Loucy (cell line): ENCODE results near the gene SDF4.
A peak's percentile ranks its signal among the peaks of the same experiment; 100 is the strongest.

ENCODE experiments used
- H2AFZ ChIP-seq: fragments of 200-600 bp; sonication (generic); 2 replicates; pipeline ENCODE4 v1.6.0; 2016; ENCODE audit warnings: antibody characterized with exemption, mild to moderate bottlenecking, low read length, moderate library complexity
- H3F3A ChIP-seq: fragments of 200-600 bp; 2 replicates; pipeline ENCODE4 v1.6.0; 2016; ENCODE audit warnings: antibody characterized with exemption, low read depth, mild to moderate bottlenecking
- H3K27me3 ChIP-seq: fragments of 200-600 bp; sonication (generic); 2 replicates; pipeline ENCODE4 v1.6.1; 2014; ENCODE audit warnings: low read length, mild to moderate bottlenecking; ENCODE audit not compliant: insufficient read depth, poor library complexity, severe bottlenecking
- H3K36me3 ChIP-seq: fragments of 200-600 bp; sonication (generic); 2 replicates; pipeline ENCODE4 v1.6.1; 2016; ENCODE audit warnings: low read length; ENCODE audit not compliant: insufficient read depth
- H3K4me1 ChIP-seq: fragments of 200-600 bp; sonication (generic); 2 replicates; pipeline ENCODE4 v1.5.1; 2014; ENCODE audit warnings: low read length, mild to moderate bottlenecking; ENCODE audit not compliant: insufficient read depth, poor library complexity, severe bottlenecking
- H3K4me2 ChIP-seq: fragments of 200-600 bp; sonication (generic); 2 replicates; pipeline ENCODE4 v1.6.0; 2014; ENCODE audit warnings: antibody characterized with exemption, low read length, low read depth, mild to moderate bottlenecking; ENCODE audit not compliant: poor library complexity, severe bottlenecking
- H3K4me3 ChIP-seq: fragments of 200-600 bp; sonication (generic); 2 replicates; pipeline ENCODE4 v1.5.1; 2014; ENCODE audit warnings: low read length, mild to moderate bottlenecking, mixed read lengths; ENCODE audit not compliant: poor library complexity, severe bottlenecking
- H3K79me2 ChIP-seq: fragments of 200-600 bp; sonication (generic); 2 replicates; pipeline ENCODE4 v1.6.1; 2014; ENCODE audit warnings: low read length; ENCODE audit not compliant: insufficient read depth
- H3K9ac ChIP-seq: fragments of 200-600 bp; sonication (generic); 2 replicates; pipeline ENCODE4 v1.6.0; 2014; ENCODE audit warnings: mild to moderate bottlenecking, low read depth, low read length, moderate library complexity; ENCODE audit not compliant: poor library complexity, severe bottlenecking
- H3K9me2 ChIP-seq: fragments of 200-600 bp; sonication (generic); replicated peaks from 2 replicates; pipeline ENCODE4 v1.6.1; 2016; ENCODE audit warnings: low read depth, low read length, mixed read lengths
- H3K9me3 ChIP-seq: fragments of 200-600 bp; sonication (generic); 2 replicates; pipeline ENCODE4 v1.6.1; 2014; ENCODE audit warnings: mild to moderate bottlenecking, antibody characterized with exemption, low read length, low read depth; ENCODE audit not compliant: insufficient read depth
- H4K20me1 ChIP-seq: fragments of 200-600 bp; sonication (generic); 2 replicates; pipeline ENCODE4 v1.6.0; 2014; ENCODE audit warnings: antibody characterized with exemption, low read length, mild to moderate bottlenecking; ENCODE audit not compliant: insufficient read depth, poor library complexity, severe bottlenecking
- EZH2phosphoT487 ChIP-seq: fragments of 200-600 bp; IDR thresholded peaks from 2 replicates; pipeline ENCODE4 v1.6.1; 2018; ENCODE audit warnings: antibody characterized with exemption, mild to moderate bottlenecking, moderate library complexity, borderline replicate concordance
- TF ChIP-seq, protein P1 (sequence below): fragments of 200-600 bp; sonication (generic); conservative IDR thresholded peaks from 2 replicates; pipeline ENCODE4 v1.5.1; 2014; ENCODE audit warnings: mild to moderate bottlenecking, antibody characterized with exemption, low read length

SDF4 gene

GRCh38 chr1:1267488-1268283 is 35.9 kb upstream of the SDF4 start:
- Histone ChIP-seq H3K4me2 (no peak overlapping the region), H3K27me3 (no peaks in the 10 kb centered on the region), H3K36me3 (peaks cover 7% of the 10 kb centered on the region; the same call in 1 of the 2 replicates), H3K9me2 (no peaks in the 10 kb centered on the region), H3F3A (no peaks in the 10 kb centered on the region), H3K4me3 (no peak overlapping the region), H4K20me1 (peaks cover 48% of the 10 kb centered on the region), H3K9me3 (no peaks in the 10 kb centered on the region), H3K79me2 (peaks cover 56% of the 10 kb centered on the region), H2AFZ (no peak overlapping the region), H3K9ac (no peak overlapping the region), H3K4me1 (peaks cover 22% of the 10 kb centered on the region)
- TF ChIP-seq, protein P1, sequence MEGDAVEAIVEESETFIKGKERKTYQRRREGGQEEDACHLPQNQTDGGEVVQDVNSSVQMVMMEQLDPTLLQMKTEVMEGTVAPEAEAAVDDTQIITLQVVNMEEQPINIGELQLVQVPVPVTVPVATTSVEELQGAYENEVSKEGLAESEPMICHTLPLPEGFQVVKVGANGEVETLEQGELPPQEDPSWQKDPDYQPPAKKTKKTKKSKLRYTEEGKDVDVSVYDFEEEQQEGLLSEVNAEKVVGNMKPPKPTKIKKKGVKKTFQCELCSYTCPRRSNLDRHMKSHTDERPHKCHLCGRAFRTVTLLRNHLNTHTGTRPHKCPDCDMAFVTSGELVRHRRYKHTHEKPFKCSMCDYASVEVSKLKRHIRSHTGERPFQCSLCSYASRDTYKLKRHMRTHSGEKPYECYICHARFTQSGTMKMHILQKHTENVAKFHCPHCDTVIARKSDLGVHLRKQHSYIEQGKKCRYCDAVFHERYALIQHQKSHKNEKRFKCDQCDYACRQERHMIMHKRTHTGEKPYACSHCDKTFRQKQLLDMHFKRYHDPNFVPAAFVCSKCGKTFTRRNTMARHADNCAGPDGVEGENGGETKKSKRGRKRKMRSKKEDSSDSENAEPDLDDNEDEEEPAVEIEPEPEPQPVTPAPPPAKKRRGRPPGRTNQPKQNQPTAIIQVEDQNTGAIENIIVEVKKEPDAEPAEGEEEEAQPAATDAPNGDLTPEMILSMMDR, result no peak
- TF ChIP-seq EZH2phosphoT487, result no peak

DNA sequence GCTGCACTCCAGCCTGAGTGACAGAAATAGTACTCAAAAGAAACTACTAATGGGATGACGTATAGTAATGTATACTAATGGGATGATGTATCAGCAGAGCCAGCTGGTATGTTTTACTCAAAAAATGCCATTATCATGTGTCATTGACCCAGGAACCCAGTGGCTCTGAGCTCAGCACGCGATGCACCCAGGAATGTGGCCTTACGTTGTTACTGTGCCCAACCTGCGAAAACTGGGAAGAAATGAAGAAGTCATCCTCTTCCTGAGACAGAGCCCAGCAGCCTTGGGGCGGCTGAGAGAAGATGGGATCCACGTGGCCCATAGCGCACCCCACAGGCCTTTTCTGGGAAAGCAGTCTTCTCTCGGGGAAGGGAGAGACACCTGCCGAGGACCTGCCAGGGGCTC is 33.1 kb upstream of the SDF4 start:
- Histone ChIP-seq H3K4me1 (no peaks in the 10 kb centered on the region), H3K9ac (no peak overlapping the region), H3K9me2 (no peaks in the 10 kb centered on the region), H2AFZ (no peak overlapping the region), H4K20me1 (peaks cover 21% of the 10 kb centered on the region), H3K36me3 (peaks cover 11% of the 10 kb centered on the region; the same call in 1 of the 2 replicates), H3K79me2 (peaks cover 27% of the 10 kb centered on the region), H3K9me3 (no peaks in the 10 kb centered on the region), H3F3A (no peaks in the 10 kb centered on the region), H3K4me2 (no peak overlapping the region), H3K27me3 (no peaks in the 10 kb centered on the region), H3K4me3 (no peak overlapping the region)
- TF ChIP-seq EZH2phosphoT487, result no peak
- TF ChIP-seq, protein P1, result peak; percentile 48

DNA sequence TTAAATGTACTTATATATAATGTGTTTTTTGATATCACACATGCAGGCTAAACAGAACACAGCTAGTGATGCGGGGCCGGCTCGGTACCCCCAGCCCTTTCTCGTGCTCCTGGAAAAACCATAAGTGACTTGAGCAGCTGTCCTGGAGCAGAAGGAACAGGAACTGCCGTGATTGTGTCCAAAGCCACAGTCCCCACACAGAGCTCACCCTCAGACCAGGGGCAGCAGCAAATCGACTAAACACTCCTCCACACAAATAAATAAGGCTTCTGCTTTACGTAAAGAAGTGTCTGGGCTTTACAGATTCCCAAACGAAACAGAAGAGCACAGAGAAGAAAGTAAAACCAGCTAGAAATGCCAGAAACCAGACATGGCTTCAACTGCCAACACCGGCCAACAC is 32.2 kb upstream of the SDF4 start:
- TF ChIP-seq, protein P1, result no peak
- no peak for TF ChIP-seq EZH2phosphoT487
- peaks cover 20% of the 10 kb centered on the region; the same call in 1 of the 2 replicates for H3K79me2 ChIP-seq
- H3K9me2 ChIP-seq, result no peaks in the 10 kb centered on the region
- no peaks in the 10 kb centered on the region for H3K27me3 ChIP-seq
- no peak overlapping the region for H3K4me3 ChIP-seq
- peaks cover 19% of the 10 kb centered on the region for H4K20me1 ChIP-seq
- no peaks in the 10 kb centered on the region for H3K4me1 ChIP-seq
- H3K4me2 ChIP-seq, result no peak overlapping the region
- H3F3A ChIP-seq, result no peaks in the 10 kb centered on the region
- H3K9ac ChIP-seq, result no peak overlapping the region
- H3K9me3 ChIP-seq, result no peaks in the 10 kb centered on the region
- no peak overlapping the region for H2AFZ ChIP-seq
- H3K36me3 ChIP-seq, result peaks cover 17% of the 10 kb centered on the region; the same call in 1 of the 2 replicates
